Measurements from ENCODE around the gene B4GAT1. TPM values are rescaled to one million over a fixed set of nuclear protein-coding genes. Genes with fewer than 3 reads are reported as not detected.

Gene B4GAT1
- total RNA-seq, 1 donor from 2014 or later: 28.7 TPM

DNA sequence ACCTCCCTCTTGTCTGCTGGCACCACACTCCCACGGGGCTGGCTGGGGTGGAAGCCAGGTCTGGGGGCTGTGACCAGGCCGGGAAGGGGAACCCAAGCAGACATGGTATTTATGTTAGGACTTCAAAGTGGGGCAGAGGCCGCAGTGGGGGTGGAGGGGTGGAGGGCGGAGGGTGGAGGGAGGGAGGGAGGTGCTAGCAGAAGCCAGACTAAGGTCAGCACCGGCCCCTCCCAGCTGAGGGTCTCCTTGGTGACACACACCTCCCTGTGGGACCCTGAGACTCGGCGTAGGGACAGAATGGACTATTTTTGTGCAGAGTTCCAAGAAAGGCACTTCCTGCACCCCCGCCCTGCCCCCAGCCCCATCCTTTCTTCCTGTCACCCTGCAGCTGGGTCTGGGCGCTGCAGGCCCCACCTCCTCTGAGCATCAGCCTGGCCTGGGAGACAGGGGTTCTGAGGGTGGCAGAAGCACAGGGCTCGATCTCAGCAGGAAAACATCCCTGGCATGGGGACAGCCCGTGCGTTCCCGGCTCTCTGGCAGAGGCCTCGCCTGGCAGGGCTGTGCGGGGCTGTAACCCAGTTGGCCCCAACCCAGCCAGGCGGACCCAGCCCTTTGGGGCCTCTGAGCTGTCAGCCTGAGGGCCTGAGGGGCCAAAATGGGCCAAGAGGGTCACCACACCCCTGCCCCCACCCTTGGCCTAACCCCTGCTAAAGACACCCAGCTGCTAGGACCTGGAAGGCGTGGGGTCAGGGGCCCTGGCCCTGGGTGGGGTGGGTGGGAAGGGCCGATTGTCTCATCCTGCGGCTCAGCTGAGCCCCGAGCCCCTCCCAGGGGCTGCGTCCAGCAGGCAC is 20.9 kb downstream of the B4GAT1 start:
- Mint-ChIP-seq H3K4me3 (ENCODE audit: low read depth) (no peak overlapping the region), H3K4me1 (ENCODE audit: low read depth) (peaks cover 1% of the 10 kb centered on the region), H3K27ac (no peak overlapping the region), H3K9me3 (ENCODE audit: low read depth) (no peaks in the 10 kb centered on the region), H3K36me3 (ENCODE audit: insufficient read depth) (no peaks in the 10 kb centered on the region), H3K27me3 (peaks cover 20% of the 10 kb centered on the region)
- no peak for DNase-seq (ENCODE audit: low spot score, unreplicated experiment)
- TF ChIP-seq, protein P1, sequence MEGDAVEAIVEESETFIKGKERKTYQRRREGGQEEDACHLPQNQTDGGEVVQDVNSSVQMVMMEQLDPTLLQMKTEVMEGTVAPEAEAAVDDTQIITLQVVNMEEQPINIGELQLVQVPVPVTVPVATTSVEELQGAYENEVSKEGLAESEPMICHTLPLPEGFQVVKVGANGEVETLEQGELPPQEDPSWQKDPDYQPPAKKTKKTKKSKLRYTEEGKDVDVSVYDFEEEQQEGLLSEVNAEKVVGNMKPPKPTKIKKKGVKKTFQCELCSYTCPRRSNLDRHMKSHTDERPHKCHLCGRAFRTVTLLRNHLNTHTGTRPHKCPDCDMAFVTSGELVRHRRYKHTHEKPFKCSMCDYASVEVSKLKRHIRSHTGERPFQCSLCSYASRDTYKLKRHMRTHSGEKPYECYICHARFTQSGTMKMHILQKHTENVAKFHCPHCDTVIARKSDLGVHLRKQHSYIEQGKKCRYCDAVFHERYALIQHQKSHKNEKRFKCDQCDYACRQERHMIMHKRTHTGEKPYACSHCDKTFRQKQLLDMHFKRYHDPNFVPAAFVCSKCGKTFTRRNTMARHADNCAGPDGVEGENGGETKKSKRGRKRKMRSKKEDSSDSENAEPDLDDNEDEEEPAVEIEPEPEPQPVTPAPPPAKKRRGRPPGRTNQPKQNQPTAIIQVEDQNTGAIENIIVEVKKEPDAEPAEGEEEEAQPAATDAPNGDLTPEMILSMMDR (IDR thresholded peaks at IDR 0.05; ENCODE audit: unreplicated experiment): no peak

DNA sequence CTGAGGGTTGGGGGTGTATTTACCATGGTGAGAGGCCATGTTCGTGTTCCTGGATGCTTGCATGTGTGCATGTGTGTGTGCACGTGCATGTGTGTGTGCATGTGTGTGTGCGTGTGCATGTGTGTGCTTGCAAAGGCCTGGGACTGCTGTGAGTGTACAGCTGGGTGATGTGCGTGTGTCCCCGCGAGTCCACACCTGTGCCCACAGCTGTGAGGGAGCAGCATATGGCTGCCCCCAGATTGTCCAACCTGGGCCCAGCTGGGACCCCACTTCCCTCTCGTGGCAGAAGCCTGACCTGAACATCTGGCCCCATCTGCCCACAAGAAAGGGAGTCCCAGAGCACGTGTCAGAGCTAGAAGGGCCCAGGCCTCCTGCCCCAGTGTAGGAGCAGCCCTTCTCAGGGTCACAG is 22.2 kb downstream of the B4GAT1 start:
- Mint-ChIP-seq H3K9me3 (ENCODE audit: low read depth) (peaks cover 1% of the 10 kb centered on the region), H3K27me3 (peaks cover 19% of the 10 kb centered on the region), H3K36me3 (ENCODE audit: insufficient read depth) (no peaks in the 10 kb centered on the region), H3K27ac (no peak overlapping the region), H3K4me1 (ENCODE audit: low read depth) (peaks cover 1% of the 10 kb centered on the region), H3K4me3 (ENCODE audit: low read depth) (no peak overlapping the region)
- DNase-seq (ENCODE audit: low spot score, unreplicated experiment): no peak
- TF ChIP-seq, protein P1 (IDR thresholded peaks at IDR 0.05; ENCODE audit: unreplicated experiment): no peak

DNA sequence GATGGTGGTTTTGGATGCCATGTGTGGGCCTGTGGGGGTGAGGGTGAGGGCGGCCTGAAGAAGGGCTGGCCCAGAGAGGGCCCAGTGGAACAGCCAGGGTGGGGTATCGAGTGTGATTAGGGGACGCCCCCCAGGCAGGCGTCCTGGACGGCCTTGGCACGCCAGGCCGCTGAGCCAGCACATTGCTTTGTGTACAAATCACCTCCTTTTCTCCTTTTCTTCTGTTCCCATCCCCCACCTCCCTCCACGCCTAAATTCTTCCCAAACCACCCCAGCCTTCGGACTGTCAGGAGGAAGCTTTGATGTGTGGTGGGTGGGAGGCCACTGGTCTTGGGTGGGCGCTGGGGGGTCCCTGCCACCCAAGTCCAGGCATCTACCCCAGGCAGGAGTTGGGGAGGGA is 22.8 kb downstream of the B4GAT1 start:
- H3K36me3 Mint-ChIP-seq (ENCODE audit: insufficient read depth): no peaks in the 10 kb centered on the region
- peak overlapping the region; percentile 56 for H3K27ac Mint-ChIP-seq
- H3K9me3 Mint-ChIP-seq (ENCODE audit: low read depth): peaks cover 5% of the 10 kb centered on the region
- DNase-seq (ENCODE audit: low spot score, unreplicated experiment): no peak
- H3K4me1 Mint-ChIP-seq (ENCODE audit: low read depth): peaks cover 1% of the 10 kb centered on the region
- H3K27me3 Mint-ChIP-seq: peaks cover 21% of the 10 kb centered on the region
- H3K4me3 Mint-ChIP-seq (ENCODE audit: low read depth): no peak overlapping the region
- TF ChIP-seq, protein P1 (IDR thresholded peaks at IDR 0.05; ENCODE audit: unreplicated experiment): no peak

DNA sequence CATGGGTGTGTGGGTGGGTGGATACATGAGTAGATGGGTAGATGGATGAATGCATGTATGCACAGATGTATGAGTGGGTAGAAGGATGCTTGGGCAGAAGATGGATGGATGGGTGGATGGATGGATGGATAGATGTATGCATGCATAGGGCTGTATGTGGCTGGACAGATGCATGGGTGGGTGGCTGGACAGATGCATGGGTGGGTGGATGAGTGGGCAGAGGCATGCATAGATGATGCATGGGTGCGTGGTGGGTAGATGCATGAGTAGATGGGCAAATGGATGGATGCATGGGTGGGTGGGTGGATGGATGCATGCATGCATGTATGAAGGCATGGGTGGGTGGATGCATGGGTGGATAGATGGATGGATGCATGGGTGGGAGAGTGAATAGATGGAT is 23.7 kb downstream of the B4GAT1 start:
- H3K4me3 Mint-ChIP-seq (ENCODE audit: low read depth): no peak overlapping the region
- H3K27ac Mint-ChIP-seq: no peak overlapping the region
- peaks cover 1% of the 10 kb centered on the region for H3K4me1 Mint-ChIP-seq (ENCODE audit: low read depth)
- H3K36me3 Mint-ChIP-seq (ENCODE audit: insufficient read depth): no peaks in the 10 kb centered on the region
- TF ChIP-seq, protein P1 (IDR thresholded peaks at IDR 0.05; ENCODE audit: unreplicated experiment): no peak
- H3K9me3 Mint-ChIP-seq (ENCODE audit: low read depth): peaks cover 5% of the 10 kb centered on the region
- DNase-seq (ENCODE audit: low spot score, unreplicated experiment): no peak
- H3K27me3 Mint-ChIP-seq: peaks cover 26% of the 10 kb centered on the region

DNA sequence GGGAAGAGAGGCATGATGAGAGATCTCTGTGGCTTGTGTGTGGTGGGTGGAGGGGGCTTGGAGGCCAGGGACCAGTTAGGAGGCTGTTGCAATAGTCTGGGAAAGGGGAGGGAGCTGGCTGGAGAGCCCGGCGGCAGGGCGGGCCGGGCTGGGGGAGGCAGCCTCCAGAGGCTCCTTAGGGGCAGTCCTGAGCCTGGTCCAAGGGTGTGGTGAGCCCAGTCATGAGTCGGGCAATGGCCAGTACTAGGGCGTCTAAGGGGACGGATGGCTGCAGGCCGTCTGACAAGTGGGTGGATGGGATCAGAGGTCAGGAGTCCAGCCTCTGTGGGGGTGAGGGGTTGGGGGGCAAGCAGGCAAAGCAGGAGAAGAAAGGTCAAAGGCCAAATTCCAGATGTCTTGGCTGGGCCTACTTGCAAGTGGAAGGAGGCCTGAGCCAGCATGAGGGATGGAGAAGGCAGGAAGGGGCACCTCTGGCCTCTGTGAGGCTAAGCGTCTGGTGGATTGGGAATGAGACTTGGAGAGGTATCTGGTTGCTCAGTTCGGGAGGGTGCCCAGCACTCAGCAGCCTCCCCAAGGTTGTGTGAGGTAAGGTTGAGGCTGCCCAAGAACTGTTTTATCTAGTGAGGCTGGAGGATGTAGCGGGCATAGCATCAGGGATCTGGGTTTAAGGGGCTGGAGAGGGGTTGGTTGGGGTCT is 24.5 kb downstream of the B4GAT1 start:
- H3K4me3 Mint-ChIP-seq (ENCODE audit: low read depth): no peak overlapping the region
- H3K4me1 Mint-ChIP-seq (ENCODE audit: low read depth): no peaks in the 10 kb centered on the region
- H3K27ac Mint-ChIP-seq: no peak overlapping the region
- DNase-seq (ENCODE audit: low spot score, unreplicated experiment): no peak
- H3K9me3 Mint-ChIP-seq (ENCODE audit: low read depth): peaks cover 5% of the 10 kb centered on the region
- peaks cover 27% of the 10 kb centered on the region for H3K27me3 Mint-ChIP-seq
- H3K36me3 Mint-ChIP-seq (ENCODE audit: insufficient read depth): no peaks in the 10 kb centered on the region
- TF ChIP-seq, protein P1 (IDR thresholded peaks at IDR 0.05; ENCODE audit: unreplicated experiment): no peak
